WERI-Rb-1 (cell line): ENCODE measurements around the gene CENPP.

ENCODE experiments used
- DNase-seq: peaks from one replicate; pipeline ENCODE4 v3.0.0-alpha.2; 2020
- H3K27ac ChIP-seq: fragments of 250-450 bp; sonication (Bioruptor Pico); 2 replicates; pipeline ENCODE4 v1.5.1; 2020; ENCODE audit warnings: mild to moderate bottlenecking, moderate library complexity
- H3K27me3 ChIP-seq: fragments of 250-450 bp; sonication (Bioruptor Pico); 2 replicates; pipeline ENCODE4 v1.5.1; 2021; ENCODE audit warnings: mild to moderate bottlenecking, low read depth, moderate library complexity; ENCODE audit not compliant: insufficient read depth, severe bottlenecking
- H3K36me3 ChIP-seq: fragments of 250-450 bp; sonication (Bioruptor Pico); 2 replicates; pipeline ENCODE4 v1.5.1; 2020; ENCODE audit warnings: mild to moderate bottlenecking, moderate library complexity
- H3K4me3 ChIP-seq: 2 replicates; pipeline ENCODE4 v1.5.1; 2011; ENCODE audit warnings: low read depth, mild to moderate bottlenecking, control low read depth, low read length
- H3K9me3 ChIP-seq: fragments of 250-450 bp; sonication (Bioruptor Pico); 2 replicates; pipeline ENCODE4 v1.5.1; 2021; ENCODE audit warnings: mild to moderate bottlenecking, moderate library complexity; ENCODE audit not compliant: severe bottlenecking
- CTCF ChIP-seq: IDR thresholded peaks from 2 replicates; pipeline ENCODE4 v1.5.1; 2011; ENCODE audit warnings: low read depth, mild to moderate bottlenecking, control low read depth, inconsistent platforms, low read length

CENPP gene

GRCh38 chr9:92650839-92651621, 325.3 kb downstream of the CENPP start:
- no peak overlapping the region for H3K27ac ChIP-seq
- no peaks in the 10 kb centered on the region for H3K9me3 ChIP-seq
- H3K4me3 ChIP-seq, result no peak overlapping the region
- H3K36me3 ChIP-seq, result peaks cover 45% of the 10 kb centered on the region
- H3K27me3 ChIP-seq, result no peaks in the 10 kb centered on the region
- no peak for TF ChIP-seq CTCF
- DNase-seq, result no peak

- Histone ChIP-seq H3K9me3 (no peaks in the 10 kb centered on the region), H3K36me3 (peaks cover 34% of the 10 kb centered on the region), H3K27ac (no peak overlapping the region), H3K4me3 (no peak overlapping the region), H3K27me3 (no peaks in the 10 kb centered on the region)
- no peak for DNase-seq
- no peak for TF ChIP-seq CTCF
These were observed 326.7 kb downstream of the CENPP start for GRCh38 chr9:92652461-92652860.

GRCh38 chr9:92654481-92655301, 328.9 kb downstream of the CENPP start:
- no peak for TF ChIP-seq CTCF
- H3K4me3 ChIP-seq, result no peak overlapping the region
- no peak overlapping the region for H3K27ac ChIP-seq
- peaks cover 24% of the 10 kb centered on the region for H3K36me3 ChIP-seq
- no peaks in the 10 kb centered on the region for H3K27me3 ChIP-seq
- no peak for DNase-seq
- no peaks in the 10 kb centered on the region for H3K9me3 ChIP-seq

- TF ChIP-seq CTCF, result no peak
- no peaks in the 10 kb centered on the region for H3K27me3 ChIP-seq
- H3K36me3 ChIP-seq, result peaks cover 24% of the 10 kb centered on the region
- DNase-seq, result no peak
- H3K9me3 ChIP-seq, result no peaks in the 10 kb centered on the region
- no peak overlapping the region for H3K27ac ChIP-seq
- H3K4me3 ChIP-seq, result no peak overlapping the region
These were observed 329.6 kb downstream of the CENPP start for GRCh38 chr9:92655366-92655765.

GRCh38 chr9:92655896-92656536, 330.3 kb downstream of the CENPP start:
- Histone ChIP-seq H3K4me3 (no peak overlapping the region), H3K36me3 (peaks cover 24% of the 10 kb centered on the region), H3K27ac (no peak overlapping the region), H3K9me3 (no peaks in the 10 kb centered on the region), H3K27me3 (no peaks in the 10 kb centered on the region)
- no peak for DNase-seq
- TF ChIP-seq CTCF, result no peak
